GM21786 (cell line): ENCODE results near the gene PEX26.
"Not testable (repeated sequence)": the region's sequence is repeated elsewhere in the genome, so short reads cannot be mapped to it uniquely, and the experiment has no call there.

Source experiments
- ATAC-seq: cut with Tn5 transposase; IDR thresholded peaks from one replicate; pipeline ENCODE4 v1.9.1; 2021; ENCODE audit not compliant: unreplicated experiment

PEX26 gene

GRCh38 chr22:18070556-18071306 is 7.1 kb upstream of the PEX26 start:
- ATAC-seq: no peak

- ATAC-seq: not testable (repeated sequence)
Measured at GRCh38 chr22:18071307-18071967, 6.4 kb upstream of the PEX26 start.

- no peak for ATAC-seq
Measured at GRCh38 chr22:18071968-18072310, 5.9 kb upstream of the PEX26 start.

GRCh38 chr22:18073467-18073866 is 4.3 kb upstream of the PEX26 start:
- ATAC-seq: no peak

GRCh38 chr22:18073927-18074326 is 3.9 kb upstream of the PEX26 start:
- ATAC-seq: not testable (repeated sequence)

GRCh38 chr22:18075101-18075719 is 2.6 kb upstream of the PEX26 start:
- no peak for ATAC-seq

GRCh38 chr22:18075720-18076497 is 1.9 kb upstream of the PEX26 start:
- no peak for ATAC-seq

GRCh38 chr22:18077087-18077638 is 627 bp upstream of the PEX26 start:
- ATAC-seq: no peak

- no peak for ATAC-seq
Measured at GRCh38 chr22:18078329-18079041, 695 bp downstream of the PEX26 start.

- no peak for ATAC-seq
Measured at GRCh38 chr22:18079706-18080233, 2.0 kb downstream of the PEX26 start.

- no peak for ATAC-seq
Measured at GRCh38 chr22:18081416-18081815, 3.6 kb downstream of the PEX26 start.

GRCh38 chr22:18082467-18082866 is 4.7 kb downstream of the PEX26 start:
- ATAC-seq: no peak

GRCh38 chr22:18083406-18083805 is 5.6 kb downstream of the PEX26 start:
- ATAC-seq: no peak

- ATAC-seq: no peak
Measured at GRCh38 chr22:18085188-18085587, 7.4 kb downstream of the PEX26 start.

GRCh38 chr22:18087350-18087855 is 9.6 kb downstream of the PEX26 start:
- no peak for ATAC-seq

GRCh38 chr22:18088825-18089568 is 11.2 kb downstream of the PEX26 start:
- ATAC-seq: peak; percentile 61

- no peak for ATAC-seq
Measured at GRCh38 chr22:18090286-18090685, 12.5 kb downstream of the PEX26 start.

GRCh38 chr22:18091478-18091877 is 13.7 kb downstream of the PEX26 start:
- no peak for ATAC-seq

- no peak for ATAC-seq
Measured at GRCh38 chr22:18091916-18092526, 14.2 kb downstream of the PEX26 start.
